Endothelial cell of umbilical vein (primary cell): ENCODE results near the gene HGFAC. TPM values are rescaled to one million over a fixed set of nuclear protein-coding genes. Genes with fewer than 3 reads are reported as not detected.

ENCODE experiments used
- BruUV-seq: library from RNA; stranded (reverse); fragments of 400-500 nt; replicated peaks from 2 replicates; lab custom pipeline; 2021; lab: Mats Ljungman, UMichigan
- CTCF ChIA-PET: fragments of 300-600, 350-600 bp; sonication (Branson Sonifier 250); formaldehyde crosslinking; loops from one replicate; lab custom pipeline; 2021; ENCODE audit warnings: antibody characterized with exemption, inconsistent platforms; lab: Charles Lee
- POLR2A ChIA-PET: fragments of 300-600, 350-600 bp; sonication (Branson Sonifier 250); formaldehyde crosslinking; loops from one replicate; lab custom pipeline; 2021; ENCODE audit warnings: antibody characterized with exemption, inconsistent platforms; lab: Charles Lee
- DNase-seq: peaks from one replicate; pipeline ENCODE4 v3.0.0-alpha.2; 2011; ENCODE audit warnings: low read depth, low spot score
- FAIRE-seq: peaks from 2 replicates; lab custom pipeline; 2011; peaks lifted over from hg19 to GRCh38; lab: Jason Lieb, UNC
- H2AFZ ChIP-seq: 2 replicates; pipeline ENCODE4 v1.6.0; 2012; ENCODE audit warnings: low read depth, low read length, control low read depth, inconsistent platforms
- H3K27ac ChIP-seq: 2 replicates; pipeline ENCODE4 v1.5.1; 2011; ENCODE audit warnings: low read depth, mild to moderate bottlenecking, control low read depth, low read length, moderate library complexity; ENCODE audit not compliant: insufficient read depth
- H3K27me3 ChIP-seq, 2 experiments: 2 replicates each; pipeline versions ENCODE4 v1.6.0 to v1.6.1; 2011; ENCODE audit warnings: low read length in 2 of 2, mixed read lengths in 1 of 2; ENCODE audit not compliant: control insufficient read depth in 2 of 2, insufficient read depth in 2 of 2
- H3K36me3 ChIP-seq, 2 experiments: 2 replicates in 1 of 2; 3 replicates in 1 of 2; pipeline ENCODE4 v1.5.1; 2011; ENCODE audit warnings: low read length in 2 of 2, mild to moderate bottlenecking in 1 of 2, moderate library complexity in 1 of 2; ENCODE audit not compliant: control insufficient read depth in 2 of 2, insufficient read depth in 2 of 2; ENCODE audit errors: extremely low read depth in 1 of 2
- H3K4me1 ChIP-seq: 3 replicates; pipeline ENCODE4 v1.5.1; 2011; ENCODE audit warnings: mild to moderate bottlenecking, low read length; ENCODE audit not compliant: control insufficient read depth, insufficient read depth; ENCODE audit errors: extremely low read depth
- H3K4me2 ChIP-seq: 2 replicates; pipeline ENCODE4 v1.6.1; 2011; ENCODE audit warnings: low read length, control low read depth, mixed read lengths; ENCODE audit not compliant: insufficient read depth
- H3K4me3 ChIP-seq, 3 experiments: fragments of 200-600 bp in 1 of 3; sonication (generic), shearing (Covaris generic) in 1 of 3; replicated peaks in 1 of 3; 2 replicates each; pipeline ENCODE4 v1.5.1; 2011 to 2016; ENCODE audit warnings: control low read depth in 3 of 3, low read length in 3 of 3, mild to moderate bottlenecking in 2 of 3, inconsistent platforms in 1 of 3, low read depth in 1 of 3, moderate library complexity in 1 of 3; ENCODE audit not compliant: insufficient read depth in 1 of 3
- H3K79me2 ChIP-seq: 2 replicates; pipeline ENCODE4 v1.6.0; 2012; ENCODE audit warnings: low read length, inconsistent platforms; ENCODE audit not compliant: control insufficient read depth, insufficient read depth
- H3K9ac ChIP-seq: replicated peaks from 2 replicates; pipeline ENCODE3; 2011; ENCODE audit warnings: low read length, control low read depth; ENCODE audit not compliant: insufficient read depth; ENCODE audit errors: extremely low read depth
- H3K9me1 ChIP-seq: replicated peaks from 3 replicates; pipeline ENCODE4 v1.6.0; 2011; ENCODE audit warnings: mild to moderate bottlenecking, low read length; ENCODE audit not compliant: control insufficient read depth, insufficient read depth; ENCODE audit errors: extremely low read depth
- H3K9me3 ChIP-seq: replicated peaks from 2 replicates; pipeline ENCODE4 v1.5.1; 2012; ENCODE audit warnings: low read length, inconsistent platforms; ENCODE audit not compliant: control insufficient read depth, insufficient read depth
- H4K20me1 ChIP-seq: replicated peaks from 2 replicates; pipeline ENCODE3; 2011; ENCODE audit warnings: mild to moderate bottlenecking, low read length; ENCODE audit not compliant: control insufficient read depth, insufficient read depth; ENCODE audit errors: extremely low read depth
- EZH2 ChIP-seq: IDR thresholded peaks from 2 replicates; pipeline ENCODE4 v1.6.1; 2012; ENCODE audit warnings: borderline replicate concordance, low read depth, mild to moderate bottlenecking, moderate library complexity, low read length, inconsistent platforms; ENCODE audit not compliant: severe bottlenecking
- FOS ChIP-seq: IDR thresholded peaks from 2 replicates; pipeline ENCODE4 v1.6.1; 2011; ENCODE audit warnings: mild to moderate bottlenecking, low read length, moderate library complexity, borderline replicate concordance; ENCODE audit not compliant: insufficient read depth
- GATA2 ChIP-seq: IDR thresholded peaks from 2 replicates; pipeline ENCODE4 v1.7.0; 2011; ENCODE audit warnings: low read depth, mild to moderate bottlenecking, moderate library complexity, mixed read lengths, low read length; ENCODE audit not compliant: insufficient read length, insufficient read depth
- JUN ChIP-seq: IDR thresholded peaks from 2 replicates; pipeline ENCODE4 v1.6.1; 2011; ENCODE audit warnings: borderline replicate concordance, low read depth; ENCODE audit not compliant: insufficient read length, insufficient read depth
- MAX ChIP-seq: IDR thresholded peaks from 2 replicates; pipeline ENCODE4 v1.6.1; 2011; ENCODE audit not compliant: insufficient read depth, insufficient read length
- MYC ChIP-seq: IDR thresholded peaks from one replicate; pipeline ENCODE4 v1.6.1; 2011; ENCODE audit warnings: mild to moderate bottlenecking, low read depth, low read length
- POLR2A ChIP-seq: IDR thresholded peaks from 2 replicates; pipeline ENCODE4 v1.6.1; 2012; ENCODE audit warnings: low read depth, mild to moderate bottlenecking, control low read depth, low read length
- POLR2AphosphoS5 ChIP-seq: IDR thresholded peaks from 2 replicates; pipeline ENCODE4 v1.6.1; 2012; ENCODE audit warnings: low read depth, mild to moderate bottlenecking, control low read depth, low read length, moderate library complexity; ENCODE audit not compliant: insufficient read depth
- dilution Hi-C: fragments of 300-500 bp; cut with MboI; formaldehyde crosslinking; loops from one replicate; pipeline ENCODE4 v1.15.0; 2019; ENCODE audit warnings: low sequenced_read_pairs; ENCODE audit not compliant: extremely low pct_ligation_motif_present
- intact Hi-C: fragments of 100-400 bp; cut with micrococcal nuclease; formaldehyde crosslinking; loops from one replicate; pipeline ENCODE4 v1.10.0; 2022
- polyA plus RNA-seq, 4 experiments: library from polyadenylated mRNA; depleted of rRNA in 3 of 4; stranded (reverse) in 3 of 4; unstranded in 1 of 4; fragments of >200 nt; gene quantifications; 2 replicates each; pipeline versions ENCODE4 v1.2.1 to v1.2.3, GENCODE V29; 2011 to 2012; ENCODE audit warnings: missing spikeins in 1 of 4
- total RNA-seq: library from RNA; stranded (reverse); gene quantifications from 2 replicates; pipeline ENCODE4 v1.2.3, GENCODE V29; 2021
- TF ChIP-seq, protein P1 (sequence below), 2 donors: IDR thresholded peaks; 1 replicate in 1 of 2; 2 replicates in 1 of 2; pipeline ENCODE4 v1.5.1; 2011; ENCODE audit warnings: low read length in 2 of 2, mild to moderate bottlenecking in 2 of 2, moderate library complexity in 2 of 2, control low read depth in 1 of 2, inconsistent platforms in 1 of 2, low read depth in 1 of 2; ENCODE audit not compliant: insufficient read depth in 1 of 2; ENCODE audit errors: extremely low read depth in 1 of 2

The HGFAC gene
- total and polyA plus RNA-seq, 2 donors (not counting 3 experiments of a cell fraction or from before 2014, with no cell fraction given), result 0.36 to 0.49 TPM

- Histone ChIP-seq H3K27me3 (no peaks in the 10 kb centered on the region), H3K9me1 (no peaks in the 10 kb centered on the region), H2AFZ (no peak overlapping the region), H3K27ac (peak overlapping the region; percentile 48), H3K4me3 (no peak overlapping the region), H3K4me2 (no peak overlapping the region), H3K79me2 (no peaks in the 10 kb centered on the region), H3K9me3 (no peaks in the 10 kb centered on the region), H3K4me1 (peaks cover 7% of the 10 kb centered on the region), H3K36me3 (peaks cover 0 to 6% of the 10 kb centered on the region in 2 experiments), H4K20me1 (no peaks in the 10 kb centered on the region), H3K9ac (no peak overlapping the region)
- intact Hi-C loops (loop anchor here (5.0 kb wide), 1 partner anchor 49 kb away; no protein-coding TSS in a partner anchor), dilution Hi-C loops (no loop called here)
- POLR2A ChIA-PET, result no interaction called here
- no peak for DNase-seq
- TF ChIP-seq MYC, result no peak
- no peak for TF ChIP-seq POLR2A
- TF ChIP-seq GATA2, result no peak
- TF ChIP-seq FOS, result no peak
- TF ChIP-seq JUN, result no peak
- TF ChIP-seq EZH2, result no peak
- no peak for TF ChIP-seq MAX
- TF ChIP-seq, protein P1, sequence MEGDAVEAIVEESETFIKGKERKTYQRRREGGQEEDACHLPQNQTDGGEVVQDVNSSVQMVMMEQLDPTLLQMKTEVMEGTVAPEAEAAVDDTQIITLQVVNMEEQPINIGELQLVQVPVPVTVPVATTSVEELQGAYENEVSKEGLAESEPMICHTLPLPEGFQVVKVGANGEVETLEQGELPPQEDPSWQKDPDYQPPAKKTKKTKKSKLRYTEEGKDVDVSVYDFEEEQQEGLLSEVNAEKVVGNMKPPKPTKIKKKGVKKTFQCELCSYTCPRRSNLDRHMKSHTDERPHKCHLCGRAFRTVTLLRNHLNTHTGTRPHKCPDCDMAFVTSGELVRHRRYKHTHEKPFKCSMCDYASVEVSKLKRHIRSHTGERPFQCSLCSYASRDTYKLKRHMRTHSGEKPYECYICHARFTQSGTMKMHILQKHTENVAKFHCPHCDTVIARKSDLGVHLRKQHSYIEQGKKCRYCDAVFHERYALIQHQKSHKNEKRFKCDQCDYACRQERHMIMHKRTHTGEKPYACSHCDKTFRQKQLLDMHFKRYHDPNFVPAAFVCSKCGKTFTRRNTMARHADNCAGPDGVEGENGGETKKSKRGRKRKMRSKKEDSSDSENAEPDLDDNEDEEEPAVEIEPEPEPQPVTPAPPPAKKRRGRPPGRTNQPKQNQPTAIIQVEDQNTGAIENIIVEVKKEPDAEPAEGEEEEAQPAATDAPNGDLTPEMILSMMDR (IDR thresholded peaks at IDR 0.05; ENCODE audit: extremely low read depth in 1 of 2, insufficient read depth in 1 of 2, low read depth in 1 of 2, low read length in 2 of 2), result no peak
- TF ChIP-seq POLR2AphosphoS5, result no peak
- BruUV-seq, result TSS peak; percentile 97
- FAIRE-seq, result no peak
- CTCF ChIA-PET, result interaction anchor here (0.9 to 4.7 kb wide), 2 partner anchors 91 to 243 kb away, joined by 4 to 47 read pairs; no protein-coding TSS in a partner anchor
Measured at GRCh38 chr4:3436048-3436797, 5.5 kb upstream of the HGFAC start.
